ENCODE results near the gene RAC2.
A peak's percentile ranks its signal among the peaks of the same experiment; 100 is the strongest.
"Not testable (repeated sequence)": the region's sequence is repeated elsewhere in the genome, so short reads cannot be mapped to it uniquely, and the experiment has no call there.

Gene RAC2

DNA sequence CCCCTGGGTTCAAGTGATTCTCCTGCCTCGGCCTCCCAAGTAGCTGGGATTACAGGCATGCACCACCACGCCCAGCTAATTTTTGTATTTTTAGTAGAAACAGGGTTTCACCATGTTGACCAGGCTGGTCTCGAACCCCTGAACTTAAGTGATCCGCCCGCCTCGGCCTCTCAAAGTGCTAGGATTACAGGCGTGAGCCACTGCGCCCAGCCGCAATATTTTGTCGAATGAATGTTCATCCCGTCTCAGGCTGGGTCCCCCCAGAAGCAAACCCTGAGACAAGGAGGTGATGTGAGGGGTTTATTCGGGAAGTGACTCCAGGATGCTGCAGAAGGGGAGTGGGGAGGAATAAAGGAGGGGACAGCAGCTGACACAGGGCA lies 10.7 kb downstream of the RAC2 start:
- DNase-seq = not testable (repeated sequence)

DNA sequence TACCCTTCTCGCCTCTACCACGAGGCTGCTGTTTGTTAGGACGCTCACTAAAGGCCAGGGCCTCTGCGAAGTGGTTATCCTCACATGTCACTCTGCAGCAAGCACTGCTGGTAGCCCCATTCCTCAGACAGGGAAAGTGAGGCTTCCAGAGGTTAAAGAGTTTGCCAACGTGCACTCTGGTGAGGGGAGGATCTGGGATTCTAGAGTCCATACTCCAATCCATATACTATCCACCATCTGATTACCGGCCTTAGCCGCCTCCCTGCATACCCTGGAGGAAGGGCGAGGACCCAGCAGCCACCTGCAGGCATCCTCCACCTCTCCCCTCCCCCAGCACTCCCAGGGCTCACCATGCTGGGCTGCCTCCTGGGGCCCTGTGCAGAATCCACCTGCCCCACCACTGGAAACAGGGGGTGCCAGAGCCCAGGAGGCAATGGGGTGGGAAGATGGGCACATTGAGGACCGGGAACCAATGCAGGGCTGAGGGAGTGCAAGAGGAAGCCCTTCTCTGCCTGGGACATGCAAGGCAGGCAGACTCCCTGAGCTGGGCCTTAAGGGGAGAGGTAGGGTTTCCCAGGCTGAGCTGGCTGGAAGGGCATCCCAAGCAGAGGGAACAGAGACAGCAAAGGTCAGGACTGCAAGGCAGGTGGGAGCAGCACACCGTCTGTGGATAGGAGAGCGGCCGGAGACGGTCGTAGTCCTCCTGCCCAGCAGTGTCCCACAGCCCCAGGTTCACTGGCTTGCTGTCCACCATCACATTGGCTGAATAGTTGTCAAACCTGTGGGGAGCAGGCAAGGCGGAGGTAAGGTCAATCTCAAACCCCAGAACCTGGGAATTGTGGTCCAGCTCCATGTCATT lies 11.7 kb downstream of the RAC2 start:
- no peak for DNase-seq

DNA sequence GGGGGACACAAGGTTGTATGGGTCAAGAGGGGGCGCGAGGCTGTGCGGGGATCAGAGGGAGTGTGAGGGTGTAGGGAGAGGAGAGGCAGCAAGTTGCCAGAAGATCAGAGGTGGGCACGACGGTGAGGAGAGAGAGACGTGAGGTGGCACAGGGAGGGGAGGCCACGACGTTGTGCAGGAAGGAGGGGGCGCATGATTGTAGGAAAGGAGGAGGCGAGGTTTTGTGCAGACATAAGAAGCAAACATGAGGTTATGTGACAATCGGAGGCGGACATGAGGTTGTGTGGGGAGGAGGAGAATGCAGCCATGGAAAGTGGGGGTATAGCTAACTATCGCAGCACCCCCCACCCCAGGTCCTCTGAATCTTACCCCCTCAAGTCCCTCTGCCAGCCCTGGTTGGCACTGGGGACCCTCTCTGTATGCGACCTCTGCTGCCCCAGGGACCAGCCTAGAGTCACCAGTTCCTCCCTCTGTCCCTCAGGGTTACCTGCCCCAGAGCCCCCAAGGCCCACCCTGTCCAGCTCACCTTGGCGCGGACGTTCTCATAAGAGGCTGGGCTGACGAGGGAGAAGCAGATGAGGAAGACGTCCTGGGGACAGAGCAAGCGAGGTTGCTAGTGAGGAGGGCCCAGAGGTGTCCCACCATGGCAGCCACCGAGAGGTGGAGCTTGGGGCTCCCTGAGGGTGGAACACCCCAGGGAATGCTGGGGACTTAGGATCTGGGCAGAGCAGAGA lies 12.5 kb downstream of the RAC2 start:
- no peak for DNase-seq

DNA sequence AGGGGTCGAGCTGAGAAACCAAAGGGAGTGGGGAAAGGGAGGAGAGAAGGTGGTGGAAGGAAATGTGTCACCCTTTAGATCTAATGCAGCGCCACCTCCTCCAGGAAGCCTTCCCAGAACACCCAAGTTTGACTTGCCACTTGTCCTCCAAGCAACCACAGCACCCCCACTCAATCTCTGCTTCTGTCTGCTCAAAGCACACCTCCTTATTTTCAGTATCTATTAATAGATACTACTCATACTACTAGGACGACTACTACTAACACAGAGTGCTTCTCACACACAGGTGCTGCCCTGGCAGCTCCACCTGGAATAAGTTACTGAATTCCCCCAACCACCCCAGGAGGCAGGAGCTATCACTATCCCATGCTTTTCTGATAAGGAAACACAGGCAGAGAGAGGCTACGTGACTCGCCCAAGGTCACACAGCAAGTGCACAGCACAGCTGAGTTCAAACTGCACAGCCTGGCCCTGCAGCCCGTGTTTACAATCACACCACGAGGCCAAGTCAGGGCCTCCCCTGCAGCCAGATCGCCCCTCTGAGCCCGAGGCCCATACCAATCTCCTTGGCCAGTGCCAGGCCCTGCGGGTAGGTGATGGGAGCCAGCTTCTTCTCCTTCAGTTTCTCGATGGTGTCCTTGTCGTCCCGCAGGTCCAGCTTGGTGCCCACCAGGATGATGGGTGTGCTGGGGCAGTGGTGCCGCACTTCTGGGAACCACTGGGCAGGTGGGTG lies 13.2 kb downstream of the RAC2 start:
- no peak for DNase-seq

DNA sequence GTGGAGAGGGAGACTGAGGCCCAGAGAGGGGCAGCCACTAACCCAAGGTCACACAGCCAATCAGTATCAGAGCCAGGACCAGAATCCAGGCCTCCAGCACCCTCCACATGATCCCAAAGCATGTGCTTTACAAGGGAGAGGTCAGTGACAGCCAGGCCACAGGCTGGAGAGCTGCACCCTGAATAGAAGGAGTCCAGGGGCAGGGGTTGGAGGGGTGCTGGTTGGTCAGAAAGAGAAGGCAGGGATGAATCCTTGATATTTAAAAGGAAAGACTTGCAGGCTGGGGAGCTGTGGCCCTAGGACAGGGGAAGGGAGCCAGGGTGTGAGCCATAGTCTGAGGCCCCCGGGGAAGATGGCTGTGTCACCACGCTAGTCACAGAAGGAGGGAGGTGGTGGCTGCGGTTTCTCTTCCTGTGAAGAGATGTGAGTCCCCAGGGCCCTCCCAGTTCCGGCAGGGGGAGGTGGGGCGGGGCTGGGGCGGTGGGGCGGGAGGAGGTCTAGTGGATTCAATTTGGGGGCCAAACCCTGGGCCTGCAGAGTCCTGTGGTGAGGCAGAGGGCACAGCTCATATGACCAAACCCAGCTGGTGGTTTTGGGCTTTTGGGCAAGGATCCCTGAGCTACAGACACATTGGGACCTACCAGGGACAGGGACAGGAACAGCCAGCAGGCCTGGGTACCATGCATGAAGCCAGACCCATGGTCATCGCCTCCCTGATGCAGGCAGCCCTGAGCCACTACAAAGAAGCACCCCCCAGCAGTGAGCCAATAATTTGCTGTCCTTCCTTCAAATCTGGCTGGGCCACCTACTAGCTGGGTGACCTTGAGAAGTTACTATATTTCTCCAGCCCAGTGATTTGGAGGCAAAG lies 14.0 kb downstream of the RAC2 start:
- DNase-seq = no peak

DNA sequence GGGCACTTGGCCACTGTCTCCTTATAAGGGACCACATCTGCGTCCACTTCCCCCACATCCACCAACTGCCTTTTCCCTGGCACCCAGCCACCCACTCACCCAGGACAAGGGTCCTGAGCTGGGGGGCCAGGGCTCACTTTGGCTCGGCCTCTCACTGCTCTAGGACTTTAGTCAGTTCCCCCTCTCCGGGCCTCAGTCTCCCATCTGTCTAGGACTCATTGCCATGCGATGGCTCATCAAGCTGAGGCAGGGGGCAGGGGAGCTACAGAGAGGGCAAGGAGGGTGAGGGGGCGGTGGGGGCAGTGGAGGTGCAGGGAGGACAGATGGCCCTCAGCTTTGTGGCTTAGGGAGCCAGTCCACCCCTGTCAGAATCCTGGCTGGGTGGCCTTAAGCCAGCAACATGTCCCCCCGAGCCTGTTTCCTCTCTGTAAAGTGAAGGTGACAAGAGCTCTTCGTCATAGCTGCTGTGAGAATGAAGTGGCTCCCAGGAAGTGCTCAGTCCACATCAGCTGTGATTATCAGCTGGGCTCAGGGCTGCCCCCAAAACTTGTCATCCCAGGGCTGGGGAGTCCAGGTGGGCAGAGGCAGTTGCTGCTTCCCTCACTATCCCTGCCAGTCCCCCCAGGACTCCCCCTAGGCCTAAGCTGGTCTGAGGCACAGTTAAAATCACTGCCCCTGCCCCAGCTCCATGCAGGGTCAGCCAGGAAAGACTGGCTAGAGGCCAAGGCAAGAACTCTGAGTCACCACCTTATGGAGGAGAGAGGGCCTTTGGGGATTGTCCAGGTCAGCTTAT lies 14.9 kb downstream of the RAC2 start:
- peak; percentile 54 for DNase-seq

DNA sequence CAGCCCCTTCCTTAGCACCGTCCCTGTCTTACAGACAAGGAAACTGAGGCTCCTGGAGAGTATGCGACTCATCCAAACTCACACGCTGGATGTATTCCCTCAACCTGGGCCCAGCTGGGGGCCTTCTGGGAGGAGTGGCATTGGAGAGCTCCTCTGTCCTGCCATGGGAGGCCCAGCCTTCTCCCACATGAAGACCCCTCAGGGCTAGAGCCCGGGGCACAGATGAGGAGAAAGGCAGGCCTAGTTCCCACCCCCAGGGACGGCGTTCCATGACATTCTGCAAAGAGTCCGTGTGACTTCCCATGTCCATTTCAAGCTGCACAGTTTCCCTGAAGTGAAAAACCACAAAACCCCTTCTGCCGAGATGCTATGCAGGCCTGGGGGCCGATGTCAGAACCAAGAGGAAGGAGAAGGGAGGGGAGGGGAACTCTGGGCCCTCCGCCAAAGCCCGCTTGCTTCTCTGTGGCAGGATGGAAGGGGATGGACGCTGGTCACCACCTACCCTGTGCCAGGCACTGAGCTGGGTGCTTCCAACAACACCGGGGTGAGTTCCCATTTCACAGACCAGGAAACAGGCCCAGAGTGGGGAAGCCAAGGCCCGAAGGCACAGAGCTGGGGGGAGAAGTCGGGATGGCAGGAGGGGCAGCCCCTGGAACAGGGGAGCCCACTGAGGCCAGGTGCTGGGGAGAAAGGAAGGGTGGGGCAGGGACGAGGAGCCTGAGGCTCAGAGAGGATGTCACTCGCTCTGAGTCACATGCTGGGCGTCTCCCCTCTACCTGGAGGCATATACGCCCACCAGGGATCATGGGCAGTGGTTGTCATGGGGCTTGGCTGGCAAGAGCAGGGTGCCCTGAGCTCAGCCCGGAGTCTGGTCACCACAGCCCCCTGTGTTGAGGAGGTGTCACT lies 15.7 kb downstream of the RAC2 start:
- DNase-seq = no peak

DNA sequence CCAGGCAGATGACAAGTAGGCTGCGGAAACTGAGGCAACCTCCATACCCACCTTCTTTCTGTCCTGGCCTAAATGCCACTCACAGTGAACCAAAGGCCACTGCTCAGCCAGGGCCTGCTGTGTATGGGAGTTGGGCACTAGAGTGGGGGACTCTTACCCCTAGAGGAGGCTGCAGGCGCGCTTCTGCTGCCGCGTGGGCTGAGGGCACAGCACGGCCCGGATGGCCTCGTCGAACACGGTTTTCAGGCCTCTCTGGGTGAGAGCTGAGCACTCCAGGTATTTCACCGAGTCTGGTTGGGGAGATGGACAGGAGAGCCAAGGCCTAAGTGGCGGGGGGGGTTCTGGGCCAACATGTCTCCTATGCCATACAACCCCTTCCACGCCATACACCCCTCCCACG lies 17.6 kb downstream of the RAC2 start:
- no peak for DNase-seq

DNA sequence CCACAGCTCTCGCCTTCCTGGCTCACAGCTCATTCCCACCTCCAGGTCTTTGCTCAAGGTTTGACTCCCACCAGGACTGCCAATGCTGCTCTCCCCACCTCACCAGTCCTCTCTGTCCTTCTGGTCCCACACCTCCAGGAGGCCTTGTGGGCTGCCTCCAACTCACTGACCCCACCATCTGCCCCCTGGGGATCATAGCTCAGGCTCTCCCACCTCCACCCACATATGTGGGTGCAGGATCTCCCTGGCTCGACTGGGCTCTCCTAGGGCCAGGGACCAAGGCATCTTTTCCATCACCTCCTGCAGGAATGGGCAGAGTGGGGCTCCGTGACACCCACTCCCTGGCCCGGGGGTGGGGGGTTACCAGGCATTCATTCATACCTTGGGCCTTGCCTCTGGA lies 18.0 kb downstream of the RAC2 start:
- DNase-seq = no peak

DNA sequence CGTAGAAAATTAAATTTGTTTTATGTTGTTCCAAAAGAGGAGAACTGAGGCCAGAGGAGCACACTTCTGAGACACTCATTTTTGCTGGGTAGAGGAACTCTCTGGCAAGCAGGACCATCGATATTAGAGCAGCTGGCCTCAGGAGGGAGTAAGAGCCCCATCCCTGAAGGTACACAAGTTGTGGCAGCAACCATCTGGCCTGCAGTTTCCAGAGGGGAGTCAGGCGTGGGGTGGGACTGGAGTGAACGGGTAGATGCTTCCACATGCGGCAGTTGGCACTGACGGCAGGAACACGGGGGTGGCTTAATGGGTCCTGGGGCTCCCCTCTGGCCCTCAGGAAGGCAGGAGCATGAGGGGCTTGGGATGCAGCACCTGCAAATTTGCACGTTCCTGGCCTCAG lies 18.6 kb downstream of the RAC2 start:
- no peak for DNase-seq

DNA sequence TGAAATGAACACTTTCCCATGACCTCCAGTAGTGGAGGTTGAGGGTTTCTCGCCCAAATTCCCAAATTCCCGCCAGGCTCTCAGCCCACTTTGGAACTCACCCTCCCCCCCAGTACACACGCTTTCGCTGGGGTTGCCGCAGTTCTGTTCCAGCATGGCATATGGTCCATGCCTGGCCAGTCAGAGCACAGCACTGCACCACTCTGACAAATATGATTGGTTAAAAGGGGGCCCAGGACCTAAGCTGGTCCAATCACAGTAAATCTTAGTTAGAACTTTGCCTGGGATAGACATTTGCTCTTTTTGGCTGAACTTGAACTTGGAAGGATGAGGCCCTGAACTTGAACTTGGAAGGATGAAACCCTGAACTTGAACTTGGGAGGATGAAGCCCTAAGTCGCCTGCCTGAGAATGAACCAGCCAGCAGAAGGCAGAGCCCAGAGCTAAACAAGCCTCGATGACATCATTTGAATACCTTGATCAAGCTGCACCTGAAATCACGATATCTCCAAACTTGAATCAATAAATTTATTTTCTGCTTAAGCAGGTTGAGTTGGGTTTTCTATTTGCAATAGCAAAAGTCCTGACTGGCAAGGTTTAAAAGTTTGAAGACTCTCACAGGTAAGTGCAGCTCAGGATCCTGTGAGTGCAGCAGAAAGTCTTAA lies 19.2 kb downstream of the RAC2 start:
- DNase-seq = no peak

DNA sequence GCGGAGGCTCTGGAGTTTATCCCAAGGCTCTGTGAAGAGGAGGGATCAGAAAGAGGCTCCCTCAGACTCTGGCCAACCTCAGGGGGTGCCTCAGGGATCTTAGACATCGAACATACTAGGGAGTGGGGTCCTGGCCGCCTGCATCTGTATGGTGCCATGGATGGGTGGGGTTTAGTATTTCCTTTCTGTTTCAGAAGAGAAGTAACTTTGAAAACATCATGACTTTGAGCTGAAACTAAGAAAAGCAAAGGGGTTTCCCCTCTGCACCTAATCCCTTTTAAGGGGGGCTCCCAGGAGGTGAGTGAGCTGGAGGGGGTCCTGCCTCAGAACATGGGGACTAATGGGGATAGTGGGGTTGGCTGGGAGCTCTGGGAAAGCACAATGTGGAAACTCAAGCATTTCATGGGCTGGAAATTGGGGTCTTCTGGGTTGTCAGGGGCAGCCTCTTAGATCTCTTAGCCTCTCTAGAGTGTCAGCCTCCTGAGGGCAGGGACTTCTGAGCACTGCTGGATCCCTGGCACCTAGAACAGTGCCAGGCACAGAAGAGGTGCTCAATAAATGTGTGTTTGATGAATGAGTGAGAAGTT lies 20.0 kb downstream of the RAC2 start:
- DNase-seq = no peak

DNA sequence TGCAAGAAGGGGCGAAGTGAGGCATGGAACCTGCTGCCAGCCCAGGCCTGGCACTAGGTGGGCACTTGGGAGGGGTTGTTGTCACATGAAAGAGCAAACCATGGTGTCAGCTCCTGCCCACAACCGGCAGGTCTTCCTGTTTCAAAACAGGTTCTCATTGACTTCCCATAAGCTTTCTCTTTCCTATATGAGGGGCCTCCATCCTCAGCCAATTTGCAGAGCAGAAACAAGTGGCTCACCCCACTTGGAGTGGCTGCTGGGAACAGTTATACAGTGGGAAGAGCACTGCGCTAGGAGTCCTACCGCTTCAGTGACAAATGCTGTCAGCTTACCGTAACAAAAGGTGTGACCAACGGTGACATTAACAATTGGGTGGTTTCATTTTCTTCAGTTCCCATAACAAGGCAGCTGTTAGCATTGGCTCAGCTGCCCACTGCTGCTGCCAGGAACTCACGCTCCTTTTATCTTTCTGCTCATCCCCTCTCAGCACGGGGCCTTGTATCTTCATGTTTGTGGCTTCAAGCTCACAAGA lies 21.6 kb downstream of the RAC2 start:
- no peak for DNase-seq

DNA sequence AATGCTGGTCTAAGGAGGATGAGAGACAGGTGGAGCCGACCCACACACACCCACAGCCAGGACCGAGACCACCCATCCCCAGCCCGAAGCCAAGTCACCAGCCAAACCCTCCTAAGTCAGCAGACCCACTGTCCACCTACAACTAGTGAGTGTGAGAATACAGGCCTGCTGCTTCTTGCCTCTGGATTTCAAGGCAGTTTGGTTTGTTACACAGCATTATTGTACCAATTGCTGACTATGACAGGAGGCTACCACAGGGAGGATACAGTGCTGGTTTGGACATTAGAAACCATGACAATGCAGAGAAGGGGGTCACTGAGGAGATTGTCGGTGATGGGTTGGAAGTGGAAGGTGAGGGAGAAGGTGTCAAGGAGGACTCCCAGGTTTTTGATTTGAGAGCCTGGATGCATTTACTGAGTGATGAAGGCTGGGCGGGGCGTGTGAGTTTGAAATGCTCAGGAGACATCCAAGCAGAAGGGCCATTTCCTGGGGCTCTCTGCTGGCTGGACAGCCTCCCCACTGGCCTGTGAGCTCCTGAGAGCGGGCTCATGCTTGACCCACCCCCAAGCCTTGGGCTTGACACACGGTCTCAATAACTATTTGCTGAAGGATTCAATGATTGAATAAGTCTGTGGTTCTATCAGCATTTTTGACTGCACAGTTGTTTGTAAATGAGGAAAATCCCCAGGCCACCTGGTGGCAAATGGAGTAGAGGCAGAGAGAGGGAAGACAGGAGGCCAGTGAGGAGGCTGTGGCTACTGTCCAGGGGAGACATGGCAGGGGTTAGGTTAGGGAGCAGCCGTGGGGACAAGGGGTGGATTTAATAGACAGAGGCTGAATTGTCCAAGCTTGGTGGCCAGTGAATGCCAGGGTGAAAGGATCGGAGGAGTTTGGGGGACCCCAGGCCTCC lies 22.4 kb downstream of the RAC2 start:
- DNase-seq = no peak

DNA sequence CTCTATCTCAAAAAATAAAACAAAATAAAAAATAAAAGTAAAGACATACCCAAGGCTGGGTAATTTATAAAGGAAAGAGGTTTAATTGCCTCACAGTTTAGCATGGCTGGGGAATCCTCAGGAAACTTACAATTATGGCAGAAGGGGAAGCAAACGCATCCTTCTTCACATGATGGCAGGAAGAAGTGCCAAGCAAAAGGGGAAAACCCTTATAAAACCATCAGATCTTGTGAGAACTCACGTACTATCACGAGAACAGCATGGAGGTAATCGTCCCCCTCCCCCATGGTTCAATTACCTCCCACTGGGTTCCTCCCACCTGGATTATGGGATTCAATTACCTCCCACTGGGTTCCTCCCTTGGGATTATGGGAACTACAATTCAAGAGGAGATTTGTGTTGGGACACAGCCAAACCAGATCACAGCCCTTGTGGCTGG lies 23.5 kb downstream of the RAC2 start:
- DNase-seq = no peak

DNA sequence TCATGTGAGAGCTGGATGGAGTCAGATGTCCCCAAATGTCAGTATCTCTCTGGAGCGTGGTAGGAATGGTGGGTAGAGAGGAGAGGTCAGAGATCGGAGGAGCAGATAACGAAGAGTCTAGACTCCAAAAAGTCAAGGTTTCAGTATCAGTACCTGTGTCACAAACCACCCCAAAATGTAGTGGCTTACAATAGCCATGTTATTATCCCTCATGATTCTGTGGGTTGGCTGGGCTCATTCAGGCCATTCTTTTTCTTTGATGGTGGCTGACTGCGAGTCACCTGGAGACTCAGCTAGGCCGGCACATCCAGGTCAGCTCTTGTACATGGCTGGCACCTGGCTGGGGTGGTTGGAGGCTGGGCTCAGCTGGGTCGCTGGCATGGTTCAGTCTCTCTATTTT lies 24.5 kb downstream of the RAC2 start:
- DNase-seq = no peak

DNA sequence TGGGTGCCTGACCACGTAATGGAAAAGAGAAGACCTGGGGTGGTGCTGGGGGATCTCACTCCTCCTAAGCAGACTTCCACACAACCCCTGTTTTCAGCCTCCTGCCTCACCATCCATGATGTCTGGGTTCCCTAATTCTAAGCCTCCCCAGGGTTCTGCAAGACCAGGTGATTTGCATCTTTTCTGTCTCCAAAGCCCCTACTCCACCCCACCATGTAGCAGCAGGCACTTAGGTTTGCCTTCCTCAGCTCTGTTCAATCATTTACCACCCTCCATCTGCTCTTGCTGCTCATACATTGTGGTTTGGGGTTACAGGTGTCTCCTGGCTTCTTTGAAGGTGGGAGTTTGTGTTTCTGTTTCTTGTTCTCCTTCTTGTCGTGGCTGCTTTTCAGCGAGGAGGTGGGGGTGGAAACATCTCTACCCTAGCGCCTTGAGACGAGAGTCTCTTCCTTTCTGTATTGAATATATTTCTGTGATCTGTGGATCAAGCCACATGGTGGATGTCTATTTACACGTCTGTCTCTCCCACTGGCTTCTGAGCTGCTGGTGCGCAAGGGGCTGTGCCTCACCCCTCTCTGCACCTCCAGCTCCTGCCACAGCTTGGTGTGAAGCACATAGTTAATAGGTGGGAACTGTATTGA lies 25.2 kb downstream of the RAC2 start:
- DNase-seq = no peak

DNA sequence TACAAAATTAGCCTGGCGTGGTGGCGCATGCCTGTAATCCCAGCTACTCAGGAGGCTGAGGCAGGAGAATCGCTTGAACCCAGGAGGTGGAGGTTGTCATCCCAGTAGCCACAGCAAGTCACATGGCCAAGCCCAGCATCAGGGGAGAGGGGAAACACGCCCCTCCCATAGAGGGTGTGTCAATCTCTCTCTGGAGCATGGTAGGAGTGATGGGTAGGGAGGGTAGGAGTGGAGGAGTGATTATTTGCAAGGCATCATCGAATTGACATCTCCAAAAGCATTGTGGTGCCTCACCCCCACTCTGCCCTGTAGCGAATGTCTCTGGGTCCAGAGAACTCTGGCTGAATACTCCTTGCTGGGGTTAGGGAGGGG lies 25.7 kb downstream of the RAC2 start:
- no peak for DNase-seq
